Hematopoietic multipotent progenitor cell (in vitro differentiated cells): ENCODE measurements around the gene PAIP1. TPM values are rescaled to one million over a fixed set of nuclear protein-coding genes. Genes with fewer than 3 reads are reported as not detected.
A peak's percentile ranks its signal among the peaks of the same experiment; 100 is the strongest.
"Not testable (repeated sequence)": the region's sequence is repeated elsewhere in the genome, so short reads cannot be mapped to it uniquely, and the experiment has no call there.

Source experiments
- DNase-seq, 3 donors: peaks; one replicate each; pipeline ENCODE4 v3.0.0-alpha.2; 2011 to 2015; ENCODE audit warnings: low read depth in 2 of 3, low spot score in 2 of 3
- total RNA-seq: library from RNA; depleted of rRNA; stranded (reverse); fragments of >200 nt; gene quantifications from one replicate; pipeline ENCODE4 v1.2.3, GENCODE V29; 2012

Gene PAIP1
- total RNA-seq, 1 donor: 40.4 TPM

DNA sequence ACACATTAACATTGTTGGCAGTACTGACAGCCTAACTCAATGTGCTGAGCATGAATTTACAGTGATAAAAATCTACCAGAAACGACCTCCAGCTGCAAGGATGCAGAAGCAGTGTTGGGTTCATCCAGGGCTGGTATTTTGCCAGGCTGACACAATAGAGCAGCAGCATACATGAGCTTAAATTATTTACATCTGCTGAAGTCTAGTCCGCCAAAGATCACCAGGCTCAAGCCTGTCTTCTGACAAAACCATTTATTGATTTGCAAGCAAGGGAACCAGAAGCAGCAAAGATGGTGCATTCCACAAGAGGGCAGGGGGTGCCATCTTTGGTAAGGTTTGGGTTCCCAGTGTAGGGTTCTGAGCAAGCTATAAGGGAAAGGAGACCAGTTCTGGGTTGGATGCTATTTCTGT, 33.2 kb downstream of the PAIP1 start:
- DNase-seq: no peak

DNA sequence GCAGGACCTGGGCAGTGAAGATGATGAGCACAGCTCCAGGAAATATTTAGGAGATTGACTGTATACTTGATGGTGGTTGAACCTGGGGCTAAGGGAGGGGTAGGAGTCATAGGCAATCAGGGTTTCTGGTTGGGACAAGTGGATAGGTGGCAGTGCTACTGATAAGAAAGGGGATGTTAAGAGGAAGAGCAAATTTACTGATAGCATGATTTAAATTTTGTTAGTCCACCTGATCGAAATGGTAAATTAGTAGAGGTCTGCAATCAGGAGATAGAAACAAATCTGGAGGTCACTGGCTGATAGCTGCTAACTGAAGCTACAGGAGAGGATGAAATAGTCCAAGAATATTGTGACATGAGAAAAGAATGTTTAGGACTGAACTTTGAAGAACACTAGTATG, 36.3 kb downstream of the PAIP1 start:
- DNase-seq: no peak

DNA sequence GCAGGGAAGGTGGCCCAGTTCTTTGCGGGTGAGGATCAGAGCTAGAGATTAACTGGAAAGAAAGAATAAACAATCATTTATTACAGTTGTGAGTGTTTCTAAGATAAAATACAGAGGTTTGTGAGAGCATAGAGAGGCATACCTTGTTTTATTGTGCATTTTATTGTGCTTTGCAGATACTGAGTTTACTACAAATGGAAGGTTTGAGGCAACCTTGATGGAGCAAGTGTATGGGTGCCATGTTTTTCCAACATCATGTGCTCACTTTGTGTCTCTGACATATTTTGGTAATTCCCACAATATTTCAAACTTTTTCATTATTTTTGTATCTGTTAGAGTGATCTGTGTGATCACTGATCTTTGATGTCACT, 41.2 kb downstream of the PAIP1 start:
- no peak for DNase-seq

DNA sequence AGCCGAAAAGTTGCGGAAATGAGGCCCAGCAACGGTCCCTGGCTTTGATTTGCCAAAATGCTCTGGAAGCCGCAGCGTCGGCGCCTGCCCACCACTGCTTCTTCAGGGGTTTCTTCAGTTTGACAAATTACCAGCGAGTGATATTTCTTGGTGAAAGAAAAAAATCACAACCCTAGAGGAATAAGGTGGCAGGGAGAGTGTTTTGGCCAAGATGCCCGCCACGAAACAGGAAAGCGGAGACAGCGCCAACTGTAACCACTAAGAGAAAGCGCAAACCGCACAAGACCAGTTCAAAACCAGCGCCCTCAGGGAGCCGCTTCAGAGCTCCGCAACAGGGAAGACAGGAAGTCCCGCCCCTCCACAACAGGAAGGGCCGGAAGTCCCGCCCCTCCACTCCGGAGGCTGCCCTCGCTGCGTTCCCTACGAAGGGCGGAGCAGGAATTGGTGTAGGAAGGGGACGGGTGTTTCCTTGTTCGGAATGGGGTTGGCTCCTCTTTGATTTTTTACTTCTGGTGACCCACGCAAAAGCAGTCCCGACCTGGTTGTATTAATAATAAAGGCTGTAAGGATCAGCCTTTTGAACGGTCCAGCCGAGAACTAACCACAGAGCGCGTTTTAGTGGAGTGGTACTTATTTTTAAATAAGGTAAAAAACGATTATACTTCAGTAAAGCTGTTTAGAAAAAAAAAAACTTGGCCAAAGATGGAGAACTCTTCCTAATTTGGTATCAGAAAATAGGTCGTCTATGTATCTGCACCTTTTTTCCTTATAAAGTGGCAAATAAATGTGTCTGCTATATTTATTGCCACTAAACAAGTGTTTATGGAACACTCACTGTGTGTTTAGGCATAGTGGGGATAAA, 41.8 kb downstream of the PAIP1 start, which contains the start of gene C5orf34:
Gene C5orf34, minus strand, starts transcription at position 333 of the 862 bp plus-strand sequence. CDS start 5,809 bp downstream, outside the sequence.
- DNase-seq: peak; percentile 83 to 95 (median 93)

DNA sequence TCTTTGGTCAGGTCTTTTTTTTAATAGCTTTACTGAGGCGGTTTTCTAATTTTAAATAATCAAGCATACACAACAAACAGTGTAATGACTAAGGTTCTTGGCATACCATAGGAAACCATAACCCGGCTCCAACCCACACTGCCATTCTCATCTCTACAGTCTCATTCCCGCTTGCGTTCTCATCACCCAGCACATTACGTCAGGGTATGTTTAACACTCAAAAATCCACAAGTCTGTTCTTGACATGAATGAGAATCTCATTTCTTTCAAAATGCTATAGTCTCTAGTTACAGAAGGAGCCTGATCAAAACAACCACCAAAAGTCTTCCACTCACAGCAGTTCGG, 42.4 kb downstream of the PAIP1 start:
- no peak for DNase-seq

DNA sequence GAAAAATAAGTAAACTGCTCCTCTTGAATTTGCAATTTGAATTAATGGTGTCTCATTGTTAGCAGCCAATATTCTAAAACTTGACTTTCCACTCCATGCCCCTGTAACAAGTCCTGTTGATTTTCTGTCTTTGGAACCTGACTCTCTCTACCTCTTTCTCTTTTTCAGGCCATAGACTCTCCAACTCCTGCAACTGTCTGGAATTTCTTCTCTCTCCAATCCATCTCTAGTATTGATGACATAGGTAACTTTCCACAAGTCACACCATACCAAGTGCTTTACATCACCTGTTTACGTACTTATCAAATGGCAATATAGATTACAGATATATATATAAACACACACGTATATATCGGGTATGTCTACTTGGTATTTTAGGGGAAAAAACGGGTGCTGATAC, 42.9 kb downstream of the PAIP1 start:
- DNase-seq: no peak

DNA sequence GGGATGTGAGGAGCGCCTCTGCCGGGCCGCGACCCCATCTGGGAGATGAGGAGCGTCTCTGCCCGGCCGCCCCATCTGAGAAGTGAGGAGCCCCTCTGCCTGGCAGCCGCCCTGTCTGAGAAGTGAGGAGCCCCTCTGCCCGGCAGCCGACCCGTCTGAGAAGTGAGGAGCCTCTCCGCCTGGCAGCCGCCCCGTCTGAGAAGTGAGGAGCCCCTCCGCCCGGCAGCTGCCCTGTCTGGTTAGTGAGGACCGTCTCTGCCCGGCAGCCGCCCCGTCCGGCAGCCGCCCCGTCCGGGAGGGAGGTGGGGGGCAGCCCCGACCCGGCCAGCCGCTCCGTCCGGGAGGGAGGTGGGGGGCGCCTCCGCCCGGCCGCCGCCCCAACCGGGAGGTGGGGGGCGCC, 45.8 kb downstream of the PAIP1 start:
- DNase-seq: not testable (repeated sequence)

DNA sequence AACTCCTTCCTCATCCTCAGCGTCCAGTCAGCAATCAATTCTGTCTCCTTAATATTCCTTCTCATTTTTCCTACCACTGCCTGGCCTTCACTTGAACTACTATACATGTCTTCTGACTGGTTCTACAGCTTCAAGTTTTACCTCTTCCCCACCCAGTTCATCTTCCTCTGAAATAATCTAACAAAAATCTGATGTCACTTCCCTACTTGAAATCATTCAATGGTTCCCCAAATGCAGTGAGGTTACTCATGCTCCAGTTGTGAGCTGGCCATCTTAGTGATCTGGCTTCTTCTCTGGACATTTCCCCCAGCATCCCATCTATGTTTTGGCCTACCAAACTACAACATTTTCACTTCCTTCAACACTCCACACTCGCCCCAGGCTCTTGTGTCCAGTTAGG, 58.3 kb downstream of the PAIP1 start:
- no peak for DNase-seq

DNA sequence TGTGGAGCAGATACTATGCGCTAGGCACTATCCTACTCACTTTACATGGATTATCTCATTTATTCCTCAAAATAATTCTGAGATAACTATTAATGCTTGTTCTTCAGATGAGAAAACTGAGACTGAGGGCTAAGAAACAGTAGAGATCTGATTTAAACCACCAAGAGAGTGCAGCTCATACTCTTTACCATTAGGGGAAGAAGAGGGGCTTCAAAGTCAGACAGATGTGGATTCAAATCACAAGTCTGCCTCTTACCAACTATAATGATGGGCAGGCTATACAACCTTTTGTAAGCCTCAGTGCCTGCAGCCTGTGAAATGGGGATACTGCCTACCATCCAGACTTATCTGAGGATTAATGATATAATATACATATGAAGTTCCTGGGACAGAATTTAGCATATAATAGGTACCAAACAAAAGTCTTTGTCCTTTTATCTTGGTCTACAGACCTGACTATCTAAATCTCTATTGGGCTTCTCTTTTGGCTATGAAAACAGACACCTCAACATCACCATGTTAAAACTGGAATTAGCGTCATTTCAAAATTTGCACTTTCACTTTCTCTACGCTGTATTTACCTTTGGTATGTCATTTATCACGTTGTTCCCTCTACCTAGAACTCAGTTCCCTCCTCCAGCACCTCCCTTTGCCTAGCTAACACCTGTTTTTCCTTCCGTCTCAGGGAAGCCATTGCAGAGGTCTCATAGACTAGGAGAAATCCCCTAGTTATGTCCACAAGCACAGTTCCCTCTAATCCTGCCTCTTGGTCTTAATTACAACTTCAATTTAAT, 59.4 kb downstream of the PAIP1 start:
- DNase-seq: no peak

DNA sequence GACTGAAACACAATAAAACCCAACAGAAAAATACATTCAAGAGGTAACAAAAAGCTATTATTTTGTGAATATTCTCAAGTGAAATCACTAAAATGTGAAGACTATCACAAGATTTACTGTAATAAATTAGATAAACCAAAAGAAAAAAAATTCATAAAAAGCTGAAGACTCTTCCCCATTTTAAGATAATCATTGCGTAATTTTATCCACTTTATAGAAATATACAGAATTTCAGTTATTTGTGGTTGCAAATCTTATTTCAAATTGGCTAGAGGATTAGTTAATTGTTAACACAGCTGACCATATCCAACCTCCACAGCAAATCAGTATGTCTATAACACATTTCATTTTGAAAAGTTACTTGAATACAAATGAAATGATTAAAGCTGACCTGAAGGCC, 65.6 kb downstream of the PAIP1 start:
- DNase-seq: no peak

DNA sequence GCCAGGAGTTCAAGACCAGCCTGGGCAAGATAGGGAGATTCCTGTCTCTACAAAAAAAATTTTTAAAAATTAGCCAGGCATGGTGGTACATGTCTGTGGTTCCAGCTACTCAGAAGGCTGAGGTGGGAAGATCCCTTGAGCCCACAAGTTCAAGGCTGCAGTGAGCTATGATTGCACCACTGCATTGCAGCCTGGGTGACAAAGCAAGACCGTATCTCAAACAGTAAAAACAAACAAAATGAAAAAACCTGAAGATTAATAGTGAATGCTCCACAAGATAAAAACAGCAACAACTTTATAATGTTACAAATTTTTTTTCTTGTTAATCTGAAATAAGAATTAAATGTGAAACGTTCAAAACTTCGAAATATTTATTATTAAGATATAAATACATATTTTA, 70.5 kb downstream of the PAIP1 start:
- no peak for DNase-seq

DNA sequence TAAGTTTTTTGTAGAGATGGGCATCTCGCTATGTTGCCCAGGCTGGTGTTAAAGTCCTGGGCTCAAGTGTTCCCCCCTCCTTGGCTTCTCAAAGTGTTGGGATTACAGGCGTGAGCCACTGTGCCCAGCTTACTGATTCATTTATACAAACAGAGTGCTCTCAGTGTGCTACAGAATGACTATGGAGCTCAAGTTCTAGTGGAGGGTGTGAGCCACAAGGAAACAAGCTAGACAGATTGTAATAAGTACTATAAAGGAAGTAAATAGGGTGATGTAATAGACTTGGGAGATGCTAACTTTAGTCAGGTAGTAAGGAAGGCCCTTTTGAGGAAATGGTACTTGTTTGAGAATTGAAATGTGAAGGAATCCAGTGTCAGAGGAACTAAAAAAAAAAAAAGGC, 71.5 kb downstream of the PAIP1 start:
- DNase-seq: no peak

DNA sequence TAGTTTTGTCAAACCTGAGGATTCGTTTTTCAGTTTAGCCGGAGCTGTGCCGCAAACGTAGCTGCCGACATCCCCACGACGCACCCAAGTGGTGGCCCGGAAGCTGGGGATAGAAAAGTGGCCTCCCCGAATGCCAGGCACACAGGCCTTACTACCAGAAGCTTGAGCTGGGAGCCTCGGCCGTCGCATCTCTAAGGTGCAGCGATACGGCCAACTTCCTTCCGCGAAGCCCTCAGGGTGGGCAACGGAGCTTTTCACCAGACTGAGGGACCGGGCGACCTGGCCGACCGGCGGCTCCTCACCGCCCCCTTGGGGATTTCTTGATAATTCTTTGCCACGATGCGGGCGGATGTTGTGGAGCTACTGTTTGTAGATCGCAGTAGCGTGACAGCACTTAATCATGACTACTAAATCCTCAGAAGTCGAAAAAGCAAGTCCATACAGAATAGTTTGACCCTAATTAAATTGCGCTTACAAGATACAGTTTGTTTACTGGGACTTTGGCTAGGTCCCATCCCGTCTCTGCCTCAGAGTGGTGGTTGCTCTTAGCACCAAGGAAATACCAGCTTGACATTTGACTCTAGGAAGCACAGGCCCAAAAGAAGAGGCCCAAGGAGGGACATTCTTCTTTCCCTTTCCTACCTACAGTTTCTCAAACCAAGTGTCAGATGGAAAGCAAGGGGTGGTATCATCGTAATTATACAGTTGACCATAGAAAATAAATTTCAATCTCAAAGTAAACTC, 72.6 kb downstream of the PAIP1 start:
- DNase-seq: peak; percentile 77 to 93 (median 90)

DNA sequence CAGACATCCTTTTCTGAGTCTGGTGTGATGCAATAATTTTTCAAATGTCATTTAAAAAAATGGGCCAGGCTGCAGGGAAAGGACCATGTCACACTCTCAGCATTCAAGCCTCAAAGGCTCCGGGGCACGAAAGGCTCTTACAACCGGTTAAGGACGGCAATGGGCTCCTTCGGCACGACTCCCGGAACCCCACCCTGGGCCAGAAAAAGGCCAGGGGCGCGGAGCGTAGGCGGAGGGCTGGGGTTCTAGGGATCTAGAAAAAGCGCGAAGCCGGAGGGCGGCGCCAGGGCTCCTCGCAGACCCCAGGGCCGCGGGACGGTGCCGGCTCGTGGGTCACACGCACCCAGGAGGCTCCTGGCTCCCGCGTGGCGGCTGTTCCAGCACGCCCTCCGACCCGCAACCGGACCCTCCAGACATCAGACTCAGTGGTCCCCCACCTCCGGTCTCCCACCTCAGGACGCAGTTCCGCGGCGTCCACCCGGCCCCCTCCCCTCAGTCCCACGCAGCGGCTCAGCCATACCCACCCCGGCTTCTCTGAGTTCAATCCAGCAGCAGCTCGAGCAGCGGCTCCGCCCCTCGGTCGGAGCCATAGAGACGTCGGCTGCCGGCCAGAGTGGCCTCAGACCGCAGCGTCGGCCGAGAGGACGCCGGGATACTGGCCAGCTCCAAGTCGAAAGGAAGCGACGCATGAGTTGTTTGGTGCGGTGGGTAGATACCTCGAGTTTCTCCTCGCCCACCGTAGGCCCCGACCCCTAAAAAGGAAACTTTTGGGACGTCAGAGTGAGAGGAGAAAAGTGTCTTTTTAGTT, 73.4 kb downstream of the PAIP1 start, which contains the start of gene TMEM267:
Gene TMEM267, minus strand, starts transcription at position 568 of the 808 bp plus-strand sequence. CDS start 29,896 bp downstream, outside the sequence.
- peak; percentile 74 to 96 (median 92) for DNase-seq

DNA sequence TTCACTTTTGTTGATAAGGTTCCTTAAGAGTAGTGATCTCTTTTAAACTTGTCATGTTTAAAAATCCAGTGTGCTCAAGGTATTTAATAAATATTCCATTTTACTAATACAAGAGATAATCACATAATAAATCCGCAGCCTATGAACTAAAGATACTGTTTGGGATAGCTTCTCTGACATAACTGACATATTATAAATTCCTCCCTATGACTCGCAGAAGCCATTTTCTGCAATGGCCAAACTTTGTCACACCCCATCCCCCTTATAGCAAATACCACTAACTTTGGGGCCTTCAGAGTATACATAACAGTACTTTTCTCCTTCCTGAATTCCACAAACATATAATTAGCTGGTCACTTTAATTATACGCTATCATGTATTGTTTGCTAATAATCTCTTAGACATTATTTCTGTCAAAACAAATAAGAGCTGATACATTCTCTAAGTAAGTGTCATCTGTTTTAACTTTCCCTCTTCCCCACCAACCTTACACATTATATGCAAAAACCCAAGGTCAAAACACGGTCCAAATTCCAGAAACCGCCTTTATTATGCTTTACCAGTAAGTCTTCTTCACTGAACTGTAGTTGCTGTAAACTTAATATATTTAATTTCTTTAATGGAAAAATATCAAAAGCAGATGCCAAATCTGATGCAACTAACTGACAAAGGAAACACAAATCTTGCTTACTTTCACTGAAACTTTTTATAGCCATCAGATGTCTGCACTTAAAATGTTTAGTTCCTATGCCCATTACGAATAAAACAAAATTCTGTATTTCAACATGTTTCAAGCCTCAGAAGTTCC, 74.2 kb downstream of the PAIP1 start:
- peak in 1 of 3 donors; percentile 1 for DNase-seq
